ENCODE measurements around the gene UNC5B.

- no peak for TF ChIP-seq EZH2phosphoT487 (IDR thresholded peaks at IDR 0.05; ENCODE audit: low read length)
- TF ChIP-seq EZH2 (optimal IDR thresholded peaks at IDR 0.05; ENCODE audit: low read depth, low read length) = no peak
- TF ChIP-seq CTCF (IDR thresholded peaks at IDR 0.05; ENCODE audit: low read length) = no peak
These were observed 2.5 kb downstream of the UNC5B start for GRCh38 chr10:71214641-71215559.
